RPMI7951 (cell line): ENCODE data around the gene FOXQ1. TPM values are rescaled to one million over a fixed set of nuclear protein-coding genes. Genes with fewer than 3 reads are reported as not detected.

Source experiments
- DNase-seq: peaks from one replicate; pipeline ENCODE4 v3.0.0-alpha.2; 2012; ENCODE audit warnings: low read depth
- total RNA-seq: library from RNA; depleted of rRNA; stranded (reverse); fragments of >200 nt; shearing (Covaris generic); gene quantifications from 2 replicates; pipeline ENCODE4 v1.2.3, GENCODE V29; 2014; rRNA removed

The FOXQ1 gene, protein sequence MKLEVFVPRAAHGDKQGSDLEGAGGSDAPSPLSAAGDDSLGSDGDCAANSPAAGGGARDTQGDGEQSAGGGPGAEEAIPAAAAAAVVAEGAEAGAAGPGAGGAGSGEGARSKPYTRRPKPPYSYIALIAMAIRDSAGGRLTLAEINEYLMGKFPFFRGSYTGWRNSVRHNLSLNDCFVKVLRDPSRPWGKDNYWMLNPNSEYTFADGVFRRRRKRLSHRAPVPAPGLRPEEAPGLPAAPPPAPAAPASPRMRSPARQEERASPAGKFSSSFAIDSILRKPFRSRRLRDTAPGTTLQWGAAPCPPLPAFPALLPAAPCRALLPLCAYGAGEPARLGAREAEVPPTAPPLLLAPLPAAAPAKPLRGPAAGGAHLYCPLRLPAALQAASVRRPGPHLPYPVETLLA
- total RNA-seq = not detected in 2 replicates

- DNase-seq = no peak
These were observed at the start of gene FOXQ1 for GRCh38 chr6:1311400-1312202. TSS of gene FOXQ1 (plus strand) at chr6:1312098. CDS start at chr6:1312705, 607 bp downstream.

GRCh38 chr6:1262704-1263038 lies 49.2 kb upstream of the FOXQ1 start:
- DNase-seq = no peak

DNA sequence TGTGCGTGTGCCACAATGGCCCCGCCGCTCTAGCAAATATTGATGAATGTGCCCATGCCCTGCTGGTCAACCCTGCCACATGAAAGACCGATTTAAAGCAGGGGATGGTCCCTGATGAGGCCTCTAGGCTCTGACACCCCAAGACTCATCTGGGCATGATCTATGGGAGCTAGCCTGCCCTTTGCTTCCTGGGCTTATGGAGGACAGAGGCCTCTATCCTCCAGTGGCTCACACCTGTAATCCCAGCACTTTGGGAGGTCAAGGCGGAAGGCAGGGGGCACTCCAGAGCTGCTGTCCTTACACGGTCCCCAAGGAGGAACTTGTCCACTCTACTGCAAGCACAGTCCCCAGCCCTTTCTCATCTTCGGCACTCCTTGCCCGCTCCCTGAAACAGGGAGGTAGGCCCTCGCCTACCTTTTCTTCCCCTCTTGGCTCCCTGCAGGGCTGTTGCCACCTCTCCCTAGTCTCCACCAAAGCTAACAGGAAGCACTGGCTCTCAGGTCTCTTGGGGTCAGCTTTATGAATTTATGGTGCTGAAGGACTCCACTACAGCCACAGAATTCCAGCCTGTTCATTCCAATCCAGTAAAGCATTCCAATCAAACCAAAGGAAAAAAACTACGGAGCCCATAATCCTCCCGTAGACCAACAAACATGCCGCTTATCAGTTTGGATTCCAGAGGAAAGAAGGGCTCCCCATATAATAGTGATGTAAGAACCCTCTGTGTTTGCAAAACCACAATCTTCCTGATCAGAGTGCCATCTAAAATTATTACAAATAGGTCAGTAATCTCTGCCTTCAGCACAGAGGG lies 48.7 kb upstream of the FOXQ1 start:
- peak; percentile 33 for DNase-seq

DNA sequence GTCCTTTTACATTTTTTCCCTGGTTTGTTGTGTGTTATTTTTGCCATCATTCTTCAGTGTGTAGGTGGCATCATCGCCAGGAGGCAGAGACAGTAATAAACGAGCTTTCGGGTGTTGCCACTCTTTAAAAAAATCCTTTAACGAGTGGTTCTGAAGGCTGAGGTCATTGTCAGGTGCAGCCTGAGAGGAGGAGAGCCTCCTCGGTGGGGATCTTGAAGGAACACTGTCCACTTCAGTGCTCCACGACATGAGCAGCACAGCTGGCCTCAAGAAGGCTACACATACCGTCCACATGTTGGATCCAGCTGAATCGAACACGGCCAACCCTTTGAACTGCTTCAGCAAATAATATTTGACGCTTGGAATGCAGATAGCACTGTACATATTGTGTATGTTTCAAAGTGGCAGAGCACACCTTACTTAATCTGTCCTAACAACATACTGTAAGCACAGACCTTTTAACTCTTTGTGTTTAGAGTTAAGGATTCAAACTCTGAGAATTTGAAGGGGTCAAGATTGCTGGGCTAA lies 48.0 kb upstream of the FOXQ1 start:
- DNase-seq = no peak

DNA sequence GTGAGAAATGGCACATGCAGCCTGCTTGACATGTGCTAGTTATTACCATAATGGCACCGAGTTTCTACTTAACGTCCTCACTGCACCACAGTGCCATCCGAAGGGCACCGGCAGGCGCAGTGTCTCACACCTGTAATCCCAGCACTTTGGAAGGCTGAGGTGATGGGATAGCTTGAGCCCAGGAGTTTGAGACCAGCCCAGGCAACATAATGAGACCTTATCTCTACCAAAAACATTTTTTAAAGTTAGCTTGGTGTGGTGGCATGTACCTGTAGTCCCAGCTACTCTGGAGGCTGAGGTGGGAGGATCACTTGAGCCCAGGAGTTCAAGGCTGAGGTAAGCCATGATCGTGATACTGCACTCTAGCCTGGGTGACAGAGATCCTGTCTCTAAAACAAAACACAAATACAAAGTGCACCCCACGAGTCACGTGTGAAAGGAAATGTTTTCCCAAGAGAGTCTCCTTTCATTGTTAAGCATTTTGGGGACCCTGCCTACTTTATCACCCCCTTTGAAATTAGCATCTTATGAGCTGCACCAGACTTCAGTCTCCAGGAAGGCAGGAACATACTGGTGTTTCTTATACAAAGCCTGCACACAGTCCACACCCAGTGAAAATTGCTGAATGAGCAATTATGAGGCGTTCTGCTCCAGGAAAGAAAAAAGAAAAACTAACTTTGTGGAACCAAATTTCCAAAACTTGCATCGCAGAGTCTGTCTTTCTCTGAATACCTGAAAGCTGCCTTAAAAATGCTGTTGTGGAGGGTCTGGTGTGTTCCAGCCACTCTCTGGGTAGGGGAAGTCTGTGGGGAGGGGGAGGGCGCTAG lies 47.1 kb upstream of the FOXQ1 start:
- DNase-seq = no peak

DNA sequence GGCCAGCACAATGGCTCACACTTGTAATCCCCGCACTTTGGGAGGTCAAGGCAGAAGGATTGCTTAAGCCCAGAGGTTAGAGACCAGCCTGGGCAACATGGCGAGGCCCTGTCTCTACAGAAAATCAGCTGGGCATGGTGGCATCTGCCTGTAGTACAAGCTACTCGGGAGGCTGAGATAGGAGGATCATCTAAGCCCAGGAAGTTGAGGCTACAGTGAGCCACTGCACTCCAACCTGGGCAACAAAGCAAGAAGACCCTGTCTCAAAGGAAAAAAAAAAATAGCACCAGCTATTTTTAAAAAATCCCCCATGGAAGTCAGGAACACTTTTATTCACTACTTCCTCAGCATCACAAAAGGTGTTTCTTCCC lies 45.2 kb upstream of the FOXQ1 start:
- no peak for DNase-seq

DNA sequence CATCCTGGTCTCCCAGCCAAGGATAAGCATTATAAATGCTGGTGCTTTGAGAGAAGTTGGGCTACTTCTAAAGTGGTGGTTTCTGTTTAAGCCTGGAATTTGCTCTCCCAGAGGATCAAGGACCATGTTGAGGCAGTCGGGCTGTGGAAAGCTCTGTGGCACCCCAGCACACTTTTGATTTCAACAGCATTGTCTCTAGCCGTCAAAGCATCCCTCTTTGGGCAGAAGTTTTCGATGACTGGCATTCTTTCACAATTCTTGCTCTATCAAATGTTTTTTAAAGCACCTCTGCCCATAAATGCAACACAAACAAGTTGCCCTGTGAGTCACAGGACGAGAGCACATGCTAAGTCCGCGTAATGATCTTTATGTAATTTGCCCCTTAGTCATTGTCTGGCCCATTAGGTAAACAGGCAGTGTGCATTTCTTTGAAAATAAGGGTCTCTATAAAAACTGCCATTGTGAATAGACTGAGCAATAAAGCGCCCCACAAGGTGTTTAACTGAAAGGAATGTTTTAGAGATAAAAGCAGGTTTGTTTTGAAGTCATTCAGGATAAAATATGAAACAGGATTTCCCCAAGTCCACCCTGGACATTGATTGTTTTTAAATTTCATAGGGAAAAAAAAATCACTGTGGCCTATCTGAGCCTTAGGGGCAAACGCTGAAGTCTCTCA lies 44.7 kb upstream of the FOXQ1 start:
- DNase-seq = peak; percentile 56

GRCh38 chr6:1267790-1268762 lies 43.8 kb upstream of the FOXQ1 start:
- DNase-seq = no peak

GRCh38 chr6:1271071-1271763 lies 40.7 kb upstream of the FOXQ1 start:
- DNase-seq = no peak

- DNase-seq = no peak
These were observed 33.7 kb upstream of the FOXQ1 start for GRCh38 chr6:1278061-1278720.

- no peak for DNase-seq
These were observed 32.8 kb upstream of the FOXQ1 start for GRCh38 chr6:1279065-1279464.

DNA sequence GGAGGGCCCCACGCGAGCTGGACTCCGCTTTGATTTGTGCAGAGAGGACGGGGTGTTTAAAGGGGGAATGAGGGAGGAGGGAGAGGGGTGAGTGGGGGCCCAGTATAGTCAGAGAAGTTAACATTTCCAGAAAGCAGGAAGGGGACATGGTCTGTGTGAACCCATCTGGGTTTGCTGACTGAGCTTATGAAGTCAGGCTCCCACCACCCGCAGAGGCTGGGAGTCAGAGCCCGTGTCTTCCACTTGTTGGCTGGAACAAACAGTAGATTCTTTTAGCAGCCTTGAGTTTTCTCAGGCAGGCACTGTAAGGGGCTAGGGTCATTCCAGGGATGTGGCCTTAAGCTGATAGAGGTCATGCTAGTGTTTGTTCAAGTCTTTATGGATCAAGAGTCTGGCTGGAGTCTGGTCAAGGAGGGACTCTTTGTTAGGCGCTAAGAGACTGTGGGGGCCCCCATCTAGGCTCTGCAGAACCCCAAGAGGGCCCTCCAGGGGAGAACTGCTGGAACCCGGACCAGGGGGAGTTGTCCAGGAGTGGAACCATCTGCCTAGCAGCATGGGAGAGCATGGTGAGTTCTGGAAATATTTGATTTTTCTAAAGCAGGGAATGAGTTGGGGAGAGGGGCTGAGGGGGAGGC lies 31.1 kb upstream of the FOXQ1 start:
- no peak for DNase-seq

- no peak for DNase-seq
These were observed 30.2 kb upstream of the FOXQ1 start for GRCh38 chr6:1281746-1282145.

DNA sequence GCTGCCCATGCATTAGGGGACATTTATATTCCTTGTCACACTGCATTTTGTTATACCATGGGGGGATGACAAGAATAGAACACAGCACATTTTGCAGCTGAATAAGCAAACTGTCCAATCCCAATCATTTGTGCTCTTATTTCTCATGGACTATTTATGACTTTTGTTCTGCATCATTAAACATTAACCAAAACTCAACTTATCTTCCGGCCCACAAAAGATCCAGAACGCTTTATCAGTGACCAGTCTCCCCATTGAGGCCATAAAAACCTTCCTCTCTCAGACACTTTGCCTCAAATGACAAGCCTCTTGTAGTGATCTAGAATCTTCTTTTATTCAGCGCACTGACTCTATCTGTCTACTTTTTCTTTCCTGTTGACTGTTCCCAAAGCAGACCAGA lies 28.4 kb upstream of the FOXQ1 start:
- DNase-seq = no peak

DNA sequence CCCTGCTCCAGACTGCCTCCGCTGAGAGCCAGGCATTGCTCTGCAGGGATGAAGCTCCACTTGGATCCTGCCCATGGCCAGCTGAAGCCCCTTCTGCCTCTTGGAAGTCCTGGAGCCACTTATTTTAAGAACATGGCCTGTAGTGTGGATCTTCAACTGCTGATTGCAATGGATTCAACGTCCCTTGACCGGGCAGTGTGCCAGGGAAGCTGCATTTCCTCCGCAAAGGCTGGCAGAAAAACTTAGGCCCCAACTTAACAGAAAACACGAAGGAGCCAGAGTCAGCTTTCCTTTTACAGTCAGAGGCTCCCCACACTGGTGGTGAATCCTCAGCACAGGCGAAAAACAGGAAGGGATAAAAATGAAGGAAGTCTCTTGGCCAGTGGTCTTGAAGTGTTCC lies 26.3 kb upstream of the FOXQ1 start:
- DNase-seq = no peak

DNA sequence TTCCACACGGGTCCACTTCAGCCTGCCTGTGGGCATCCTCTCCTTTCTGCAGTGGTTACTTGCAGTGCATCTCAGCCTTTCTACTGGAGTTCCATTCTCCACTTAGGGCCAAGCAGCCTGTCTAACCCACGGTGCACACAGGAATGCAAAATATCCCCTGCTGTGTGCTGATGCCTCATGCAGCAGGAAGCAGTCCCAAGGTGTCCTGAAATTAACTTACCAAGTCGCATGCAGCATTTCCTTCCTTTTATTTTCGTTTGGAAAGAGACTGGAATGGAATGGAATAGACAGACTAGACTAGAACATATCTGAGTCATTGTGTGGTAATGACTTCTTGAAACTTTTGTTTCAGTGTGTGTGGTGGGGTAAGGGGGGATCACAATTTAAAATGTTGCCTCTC lies 25.9 kb upstream of the FOXQ1 start:
- DNase-seq = peak; percentile 70

DNA sequence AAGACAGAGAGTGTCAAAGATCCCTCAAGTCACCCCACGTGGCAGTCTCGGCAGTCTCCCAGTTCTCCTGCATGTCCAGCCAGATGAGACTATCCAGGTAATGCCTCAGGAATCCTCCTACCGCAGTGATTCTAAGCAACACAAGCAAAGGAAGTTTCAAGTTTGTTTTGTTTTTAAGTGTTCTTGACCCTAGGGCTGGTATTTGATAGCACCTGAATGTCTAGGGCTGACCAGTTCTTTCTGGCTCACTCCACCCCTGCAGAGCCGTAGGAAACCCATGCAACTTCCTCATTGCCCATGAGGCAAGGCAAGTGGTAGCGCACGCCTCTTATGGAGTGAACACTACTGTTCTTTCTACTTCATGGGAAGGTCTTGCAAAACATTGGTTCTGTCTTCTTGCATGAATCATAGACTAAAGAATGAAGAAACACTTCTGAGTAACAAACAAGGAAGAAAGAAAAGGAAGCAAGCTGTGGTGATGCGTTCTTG lies 24.8 kb upstream of the FOXQ1 start:
- DNase-seq = peak; percentile 71

DNA sequence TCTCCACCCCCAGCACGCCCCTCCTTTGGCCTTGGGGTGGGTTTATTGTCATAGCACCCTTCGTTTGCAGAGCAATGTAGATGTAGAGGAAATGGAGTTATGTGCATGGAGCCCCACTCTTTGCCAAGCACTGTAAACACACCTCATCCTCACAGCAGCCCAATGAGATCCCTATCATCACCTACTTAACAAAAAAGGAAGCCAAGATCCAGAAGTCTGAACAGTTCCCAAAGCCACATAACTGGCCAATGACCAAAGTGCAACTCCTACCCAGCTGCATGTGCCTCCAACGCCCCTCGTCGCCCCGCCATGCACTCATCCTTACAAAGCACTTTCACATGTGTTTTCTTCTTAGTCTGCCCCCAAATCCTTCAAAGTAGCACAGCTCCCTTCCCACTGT lies 21.8 kb upstream of the FOXQ1 start:
- no peak for DNase-seq
